Loucy (cell line): Measurements from ENCODE around the gene MYO18B.

ENCODE experiments used
- H2AFZ ChIP-seq: fragments of 200-600 bp; sonication (generic); 2 replicates; pipeline ENCODE4 v1.6.0; 2016; ENCODE audit warnings: antibody characterized with exemption, mild to moderate bottlenecking, low read length, moderate library complexity
- H3F3A ChIP-seq: fragments of 200-600 bp; 2 replicates; pipeline ENCODE4 v1.6.0; 2016; ENCODE audit warnings: antibody characterized with exemption, low read depth, mild to moderate bottlenecking
- H3K27me3 ChIP-seq: fragments of 200-600 bp; sonication (generic); 2 replicates; pipeline ENCODE4 v1.6.1; 2014; ENCODE audit warnings: low read length, mild to moderate bottlenecking; ENCODE audit not compliant: insufficient read depth, poor library complexity, severe bottlenecking
- H3K36me3 ChIP-seq: fragments of 200-600 bp; sonication (generic); 2 replicates; pipeline ENCODE4 v1.6.1; 2016; ENCODE audit warnings: low read length; ENCODE audit not compliant: insufficient read depth
- H3K4me1 ChIP-seq: fragments of 200-600 bp; sonication (generic); 2 replicates; pipeline ENCODE4 v1.5.1; 2014; ENCODE audit warnings: low read length, mild to moderate bottlenecking; ENCODE audit not compliant: insufficient read depth, poor library complexity, severe bottlenecking
- H3K4me2 ChIP-seq: fragments of 200-600 bp; sonication (generic); 2 replicates; pipeline ENCODE4 v1.6.0; 2014; ENCODE audit warnings: antibody characterized with exemption, low read length, low read depth, mild to moderate bottlenecking; ENCODE audit not compliant: poor library complexity, severe bottlenecking
- H3K4me3 ChIP-seq: fragments of 200-600 bp; sonication (generic); 2 replicates; pipeline ENCODE4 v1.5.1; 2014; ENCODE audit warnings: low read length, mild to moderate bottlenecking, mixed read lengths; ENCODE audit not compliant: poor library complexity, severe bottlenecking
- H3K79me2 ChIP-seq: fragments of 200-600 bp; sonication (generic); 2 replicates; pipeline ENCODE4 v1.6.1; 2014; ENCODE audit warnings: low read length; ENCODE audit not compliant: insufficient read depth
- H3K9ac ChIP-seq: fragments of 200-600 bp; sonication (generic); 2 replicates; pipeline ENCODE4 v1.6.0; 2014; ENCODE audit warnings: mild to moderate bottlenecking, low read depth, low read length, moderate library complexity; ENCODE audit not compliant: poor library complexity, severe bottlenecking
- H3K9me2 ChIP-seq: fragments of 200-600 bp; sonication (generic); replicated peaks from 2 replicates; pipeline ENCODE4 v1.6.1; 2016; ENCODE audit warnings: low read depth, low read length, mixed read lengths
- H3K9me3 ChIP-seq: fragments of 200-600 bp; sonication (generic); 2 replicates; pipeline ENCODE4 v1.6.1; 2014; ENCODE audit warnings: mild to moderate bottlenecking, antibody characterized with exemption, low read length, low read depth; ENCODE audit not compliant: insufficient read depth
- H4K20me1 ChIP-seq: fragments of 200-600 bp; sonication (generic); 2 replicates; pipeline ENCODE4 v1.6.0; 2014; ENCODE audit warnings: antibody characterized with exemption, low read length, mild to moderate bottlenecking; ENCODE audit not compliant: insufficient read depth, poor library complexity, severe bottlenecking
- EZH2phosphoT487 ChIP-seq: fragments of 200-600 bp; IDR thresholded peaks from 2 replicates; pipeline ENCODE4 v1.6.1; 2018; ENCODE audit warnings: antibody characterized with exemption, mild to moderate bottlenecking, moderate library complexity, borderline replicate concordance
- TF ChIP-seq, protein P1 (sequence below): fragments of 200-600 bp; sonication (generic); conservative IDR thresholded peaks from 2 replicates; pipeline ENCODE4 v1.5.1; 2014; ENCODE audit warnings: mild to moderate bottlenecking, antibody characterized with exemption, low read length

The MYO18B gene

DNA sequence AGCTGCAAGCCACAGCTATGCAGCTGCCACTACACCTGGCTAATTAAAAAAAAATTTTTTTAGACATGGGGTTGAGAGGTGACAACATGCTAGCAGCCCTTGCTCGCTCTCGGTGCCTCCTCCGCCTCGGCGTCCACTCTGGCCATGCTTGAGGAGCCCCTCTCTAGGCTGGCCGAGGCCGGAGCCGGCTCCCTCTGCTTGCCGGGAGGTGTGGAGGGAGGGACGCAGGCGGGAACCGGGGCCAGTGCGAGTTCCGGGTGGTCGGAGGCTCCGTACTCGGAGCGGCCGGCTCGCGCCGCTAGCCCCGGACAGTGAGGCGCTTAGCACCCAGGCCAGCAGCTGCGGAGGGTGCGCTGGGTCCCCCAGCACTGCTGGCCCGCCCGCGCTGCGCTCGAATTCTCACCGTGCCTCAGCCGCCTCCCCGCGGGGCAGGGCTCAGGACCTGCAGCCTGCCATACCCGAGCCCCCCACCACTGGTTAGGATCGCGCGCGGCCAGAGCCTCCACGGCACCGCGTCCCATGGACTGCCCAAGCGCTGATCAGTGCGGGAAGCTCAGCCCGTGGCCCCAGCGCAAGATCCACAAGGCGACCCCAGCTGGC is 10.7 kb downstream of the MYO18B start:
- Histone ChIP-seq H4K20me1 (no peaks in the 10 kb centered on the region), H3K4me3 (no peak overlapping the region), H3F3A (0 out of 2 replicates have a peak, but pooled peaks cover under 1% of the 10 kb centered on the region), H2AFZ (no peak overlapping the region), H3K27me3 (no peaks in the 10 kb centered on the region), H3K4me1 (peaks cover 44% of the 10 kb centered on the region), H3K36me3 (no peaks in the 10 kb centered on the region), H3K9me3 (no peaks in the 10 kb centered on the region), H3K79me2 (no peaks in the 10 kb centered on the region; the same call in 1 of the 2 replicates), H3K9ac (no peak overlapping the region), H3K9me2 (no peaks in the 10 kb centered on the region), H3K4me2 (no peak overlapping the region)
- TF ChIP-seq, protein P1, sequence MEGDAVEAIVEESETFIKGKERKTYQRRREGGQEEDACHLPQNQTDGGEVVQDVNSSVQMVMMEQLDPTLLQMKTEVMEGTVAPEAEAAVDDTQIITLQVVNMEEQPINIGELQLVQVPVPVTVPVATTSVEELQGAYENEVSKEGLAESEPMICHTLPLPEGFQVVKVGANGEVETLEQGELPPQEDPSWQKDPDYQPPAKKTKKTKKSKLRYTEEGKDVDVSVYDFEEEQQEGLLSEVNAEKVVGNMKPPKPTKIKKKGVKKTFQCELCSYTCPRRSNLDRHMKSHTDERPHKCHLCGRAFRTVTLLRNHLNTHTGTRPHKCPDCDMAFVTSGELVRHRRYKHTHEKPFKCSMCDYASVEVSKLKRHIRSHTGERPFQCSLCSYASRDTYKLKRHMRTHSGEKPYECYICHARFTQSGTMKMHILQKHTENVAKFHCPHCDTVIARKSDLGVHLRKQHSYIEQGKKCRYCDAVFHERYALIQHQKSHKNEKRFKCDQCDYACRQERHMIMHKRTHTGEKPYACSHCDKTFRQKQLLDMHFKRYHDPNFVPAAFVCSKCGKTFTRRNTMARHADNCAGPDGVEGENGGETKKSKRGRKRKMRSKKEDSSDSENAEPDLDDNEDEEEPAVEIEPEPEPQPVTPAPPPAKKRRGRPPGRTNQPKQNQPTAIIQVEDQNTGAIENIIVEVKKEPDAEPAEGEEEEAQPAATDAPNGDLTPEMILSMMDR: no peak
- no peak for TF ChIP-seq EZH2phosphoT487

DNA sequence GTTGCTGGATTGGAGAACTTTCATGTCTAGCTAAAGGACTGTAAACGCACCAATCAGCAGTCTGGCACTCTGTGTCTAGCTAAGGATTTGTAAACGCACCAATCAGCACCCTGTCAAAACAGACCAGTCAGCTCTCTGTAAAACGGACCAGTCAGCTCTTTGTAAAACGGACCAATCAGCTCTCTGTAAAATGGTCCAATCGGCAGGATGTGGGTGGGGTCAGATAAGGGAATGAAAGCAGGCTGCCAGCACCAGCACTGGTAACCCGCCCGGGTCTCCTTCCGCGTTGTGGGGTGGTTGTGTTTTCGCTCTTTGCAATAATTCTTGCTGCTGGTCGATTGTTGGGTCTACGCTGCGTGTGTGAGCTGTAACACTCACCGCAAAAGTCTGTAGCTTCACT is 11.3 kb downstream of the MYO18B start:
- Histone ChIP-seq H3K9ac (no peak overlapping the region), H3K4me2 (no peak overlapping the region), H3K4me3 (no peak overlapping the region), H3K79me2 (no peaks in the 10 kb centered on the region; the same call in 1 of the 2 replicates), H3K4me1 (peaks cover 44% of the 10 kb centered on the region), H2AFZ (no peak overlapping the region), H3K36me3 (no peaks in the 10 kb centered on the region), H3K9me3 (no peaks in the 10 kb centered on the region), H3K27me3 (no peaks in the 10 kb centered on the region), H4K20me1 (no peaks in the 10 kb centered on the region), H3F3A (0 out of 2 replicates have a peak, but pooled peaks cover 2% of the 10 kb centered on the region), H3K9me2 (no peaks in the 10 kb centered on the region)
- TF ChIP-seq EZH2phosphoT487: no peak
- TF ChIP-seq, protein P1: no peak

DNA sequence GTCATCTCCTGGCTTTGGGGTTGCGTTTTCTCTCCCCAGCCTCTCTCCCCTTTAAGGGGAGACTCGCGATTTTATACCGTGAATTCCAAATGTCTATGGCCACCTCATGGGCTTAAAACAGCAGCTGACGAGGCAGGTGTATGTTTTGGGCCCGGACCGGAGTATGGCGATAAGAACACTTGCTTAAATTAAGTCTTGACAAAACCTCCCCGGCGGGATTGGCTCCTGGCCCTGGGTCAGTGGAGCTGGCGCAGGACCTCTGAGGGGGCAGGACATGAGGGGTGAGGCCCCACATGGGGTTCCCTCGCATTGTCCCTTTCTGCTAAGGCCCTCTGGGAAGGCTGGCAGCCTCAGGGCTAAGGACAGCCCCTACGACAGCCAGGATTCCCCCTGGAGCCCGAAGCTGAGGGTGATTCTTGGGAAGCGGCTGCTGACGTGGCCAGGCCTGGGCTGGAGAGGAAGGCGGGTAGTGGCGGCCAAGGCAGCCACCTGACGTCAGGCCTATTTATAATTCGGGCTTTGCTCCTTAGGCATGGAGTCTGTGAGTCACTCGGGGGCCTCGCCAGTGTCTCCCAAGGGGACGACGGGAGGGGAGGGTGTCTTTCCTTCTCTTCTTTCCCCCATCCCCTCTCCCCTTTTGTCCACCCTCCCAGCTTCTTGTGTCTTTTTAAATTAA is 12.7 kb downstream of the MYO18B start:
- Histone ChIP-seq H3K9me2 (no peaks in the 10 kb centered on the region), H3F3A (0 out of 2 replicates have a peak, but pooled peaks cover 2% of the 10 kb centered on the region), H3K27me3 (no peaks in the 10 kb centered on the region), H3K4me1 (peaks cover 31% of the 10 kb centered on the region), H3K9me3 (no peaks in the 10 kb centered on the region), H3K9ac (no peak overlapping the region), H3K4me3 (no peak overlapping the region), H3K79me2 (no peaks in the 10 kb centered on the region; the same call in 1 of the 2 replicates), H3K36me3 (no peaks in the 10 kb centered on the region), H2AFZ (no peak overlapping the region), H4K20me1 (no peaks in the 10 kb centered on the region), H3K4me2 (no peak overlapping the region)
- TF ChIP-seq, protein P1: no peak
